ENCODE results near the gene LRRC45.

DNA sequence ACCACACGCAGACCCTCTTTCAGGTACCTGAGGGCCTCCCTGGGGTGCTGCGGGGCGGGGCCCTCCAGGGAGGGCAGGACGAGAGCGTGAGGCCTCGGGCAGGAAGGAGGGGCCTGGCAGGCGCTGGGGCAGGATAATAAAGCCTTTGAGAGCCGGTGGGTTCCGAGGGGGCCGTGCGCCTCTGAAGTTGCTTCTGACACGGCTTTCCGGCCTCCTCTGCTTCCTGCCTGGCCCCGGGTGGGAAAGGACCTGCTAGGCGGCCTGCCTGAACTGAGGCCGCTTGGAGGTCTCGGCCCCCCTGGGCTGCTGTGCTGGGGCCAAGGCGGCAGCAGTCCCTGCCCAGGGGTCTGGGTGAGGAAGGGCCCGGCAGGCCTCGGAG, 10.9 kb upstream of the LRRC45 start:
- TF ChIP-seq, protein P1, sequence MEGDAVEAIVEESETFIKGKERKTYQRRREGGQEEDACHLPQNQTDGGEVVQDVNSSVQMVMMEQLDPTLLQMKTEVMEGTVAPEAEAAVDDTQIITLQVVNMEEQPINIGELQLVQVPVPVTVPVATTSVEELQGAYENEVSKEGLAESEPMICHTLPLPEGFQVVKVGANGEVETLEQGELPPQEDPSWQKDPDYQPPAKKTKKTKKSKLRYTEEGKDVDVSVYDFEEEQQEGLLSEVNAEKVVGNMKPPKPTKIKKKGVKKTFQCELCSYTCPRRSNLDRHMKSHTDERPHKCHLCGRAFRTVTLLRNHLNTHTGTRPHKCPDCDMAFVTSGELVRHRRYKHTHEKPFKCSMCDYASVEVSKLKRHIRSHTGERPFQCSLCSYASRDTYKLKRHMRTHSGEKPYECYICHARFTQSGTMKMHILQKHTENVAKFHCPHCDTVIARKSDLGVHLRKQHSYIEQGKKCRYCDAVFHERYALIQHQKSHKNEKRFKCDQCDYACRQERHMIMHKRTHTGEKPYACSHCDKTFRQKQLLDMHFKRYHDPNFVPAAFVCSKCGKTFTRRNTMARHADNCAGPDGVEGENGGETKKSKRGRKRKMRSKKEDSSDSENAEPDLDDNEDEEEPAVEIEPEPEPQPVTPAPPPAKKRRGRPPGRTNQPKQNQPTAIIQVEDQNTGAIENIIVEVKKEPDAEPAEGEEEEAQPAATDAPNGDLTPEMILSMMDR (conservative IDR thresholded peaks at IDR 0.05; ENCODE audit: low read depth, low read length): no peak
- no peak for TF ChIP-seq EZH2 (IDR thresholded peaks at IDR 0.05; ENCODE audit: borderline replicate concordance, low read depth, low read length, poor library complexity, severe bottlenecking)
